ENCODE data around the gene UBL4A. TPM values are rescaled to one million over a fixed set of nuclear protein-coding genes. Genes with fewer than 3 reads are reported as not detected.

Gene UBL4A
- total RNA-seq, 4 donors from 2014 or later: 25.8 to 50.5 (median 46.4) TPM

- peaks cover 29% of the 10 kb centered on the region for H3K36me3 ChIP-seq
- peaks cover 37% of the 10 kb centered on the region for H3K4me1 ChIP-seq
- no peak overlapping the region for H3K27ac ChIP-seq
Observed at GRCh38 chrX:154441984-154442707, 44.3 kb downstream of the UBL4A start.

DNA sequence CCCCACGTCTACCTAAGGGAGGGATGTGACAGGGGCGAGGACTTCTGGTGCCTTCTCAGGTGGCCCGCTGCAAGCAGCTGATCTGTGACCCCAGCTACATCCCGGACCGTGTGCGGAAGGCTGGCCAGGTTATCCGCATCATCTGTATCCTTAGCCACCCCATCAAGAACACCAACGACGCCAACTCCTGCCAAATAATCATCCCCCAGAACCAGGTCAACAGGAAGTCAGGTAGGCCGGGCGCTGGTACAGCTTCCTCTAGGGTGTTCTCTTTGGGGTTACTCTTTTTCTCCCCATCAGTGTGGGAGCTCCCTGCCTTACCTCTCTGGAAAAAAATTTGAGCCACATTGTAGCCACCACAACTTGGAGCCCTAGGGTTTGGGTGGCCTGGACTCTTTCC, 44.9 kb downstream of the UBL4A start:
- TF ChIP-seq POLR2A (IDR thresholded peaks at IDR 0.05) (no peak), EP300 (IDR thresholded peaks at IDR 0.05) (no peak), CTCF (IDR thresholded peaks at IDR 0.05) (no peak), POLR2AphosphoS5 (IDR thresholded peaks at IDR 0.05) (no peak)
- Histone ChIP-seq H3K4me1 (peaks cover 37% of the 10 kb centered on the region), H3K9me3 (no peaks in the 10 kb centered on the region), H3K36me3 (peaks cover 29% of the 10 kb centered on the region), H3K27ac (no peak overlapping the region), H3K4me3 (no peak overlapping the region), H3K27me3 (no peaks in the 10 kb centered on the region)
- WGBS: 88% methylated on average over 10 of the region's 11 CpGs
- DNase-seq (ENCODE audit: low spot score in 2 of 2): no peak

More at GRCh38 chrX:154441984-154442707, 44.3 kb downstream of the UBL4A start:
- WGBS: 71% methylated on average over 11 of the region's 21 CpGs
- H3K4me3 ChIP-seq: no peak overlapping the region
- no peaks in the 10 kb centered on the region for H3K27me3 ChIP-seq
- H3K9me3 ChIP-seq: no peaks in the 10 kb centered on the region
- TF ChIP-seq POLR2AphosphoS5 (IDR thresholded peaks at IDR 0.05) (no peak), CTCF (IDR thresholded peaks at IDR 0.05) (no peak), EP300 (IDR thresholded peaks at IDR 0.05) (no peak), POLR2A (IDR thresholded peaks at IDR 0.05) (no peak)
- DNase-seq (ENCODE audit: low spot score in 2 of 2): no peak

- TF ChIP-seq EP300 (IDR thresholded peaks at IDR 0.05) (no peak), POLR2AphosphoS5 (IDR thresholded peaks at IDR 0.05) (no peak), CTCF (IDR thresholded peaks at IDR 0.05) (no peak), POLR2A (IDR thresholded peaks at IDR 0.05) (no peak)
- peaks cover 37% of the 10 kb centered on the region for H3K4me1 ChIP-seq
- no peak for DNase-seq (ENCODE audit: low spot score in 2 of 2)
- WGBS: 81% methylated on average over 15 of the region's 17 CpGs
- H3K36me3 ChIP-seq: peaks cover 29% of the 10 kb centered on the region
- H3K9me3 ChIP-seq: no peaks in the 10 kb centered on the region
- no peak overlapping the region for H3K27ac ChIP-seq
- no peak overlapping the region for H3K4me3 ChIP-seq
- H3K27me3 ChIP-seq: no peaks in the 10 kb centered on the region
Observed at GRCh38 chrX:154440623-154441357, 45.6 kb downstream of the UBL4A start.

DNA sequence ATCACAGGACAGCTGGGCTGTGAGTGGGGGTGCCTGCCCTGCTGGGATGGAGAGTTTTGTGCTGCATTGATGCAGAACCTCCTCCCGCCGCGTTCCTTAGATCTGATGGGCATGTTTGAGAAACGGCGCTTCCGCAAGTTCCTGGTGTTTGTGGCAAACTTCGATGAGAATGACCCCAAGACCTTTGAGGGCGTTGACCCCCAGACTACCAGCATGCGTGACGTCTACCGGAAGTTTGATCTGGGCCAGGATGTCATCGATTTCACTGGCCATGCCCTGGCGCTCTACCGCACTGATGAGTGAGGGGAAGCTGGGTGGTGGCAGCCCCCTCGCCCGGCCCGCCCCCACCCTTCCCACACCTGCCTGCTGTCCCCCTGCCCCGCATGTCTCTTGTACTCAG, 46.6 kb downstream of the UBL4A start:
- peaks cover 28% of the 10 kb centered on the region for H3K4me1 ChIP-seq
- H3K27me3 ChIP-seq: no peaks in the 10 kb centered on the region
- no peaks in the 10 kb centered on the region for H3K9me3 ChIP-seq
- no peak overlapping the region for H3K27ac ChIP-seq
- H3K36me3 ChIP-seq: peaks cover 36% of the 10 kb centered on the region
- WGBS: 91% methylated on average over 16 of the region's 18 CpGs
- TF ChIP-seq EP300 (IDR thresholded peaks at IDR 0.05): no peak
- TF ChIP-seq POLR2AphosphoS5 (IDR thresholded peaks at IDR 0.05): no peak
- TF ChIP-seq POLR2A (IDR thresholded peaks at IDR 0.05): no peak
- no peak for TF ChIP-seq CTCF (IDR thresholded peaks at IDR 0.05)
- no peak overlapping the region for H3K4me3 ChIP-seq
- no peak for DNase-seq (ENCODE audit: low spot score in 2 of 2)

Measured in suprapubic skin (tissue), 4 donors.